Large intestine (tissue), 3 donors: ENCODE measurements around the gene DDIAS. TPM values are rescaled to one million over a fixed set of nuclear protein-coding genes. Genes with fewer than 3 reads are reported as not detected.

Experiments
- DNase-seq, 2 donors: peaks; one replicate each; pipeline versions ENCODE4 v3.0.0 to v3.0.0-alpha.2; 2013
- H3K27ac ChIP-seq: one replicate; pipeline ENCODE4 v1.5.1; 2013; ENCODE audit warnings: low read length
- H3K27me3 ChIP-seq: 2 replicates; pipeline ENCODE4 v1.6.1; 2013; ENCODE audit warnings: low read length; ENCODE audit not compliant: control insufficient read depth, insufficient read depth
- H3K36me3 ChIP-seq: 2 replicates; pipeline ENCODE4 v1.6.1; 2013; ENCODE audit warnings: low read length; ENCODE audit not compliant: control insufficient read depth, insufficient read depth
- H3K4me1 ChIP-seq: one replicate; pipeline ENCODE4 v1.6.1; 2013; ENCODE audit warnings: low read length; ENCODE audit not compliant: control insufficient read depth, insufficient read depth
- H3K4me3 ChIP-seq: one replicate; pipeline ENCODE4 v1.5.1; 2013; ENCODE audit warnings: low read length
- H3K9me3 ChIP-seq: one replicate; pipeline ENCODE4 v1.6.1; 2013; ENCODE audit warnings: mild to moderate bottlenecking, low read depth, low read length, moderate library complexity; ENCODE audit not compliant: control insufficient read depth
- WGBS: methylation state at CpG from one replicate; pipeline ENCODE4 v1.1.5; 2013; ENCODE audit warnings: low lambda C conversion rate; ENCODE audit not compliant: insufficient coverage; 5-methylcytosine and 5-hydroxymethylcytosine counted together
- polyA plus RNA-seq: library from polyadenylated mRNA; unstranded; fragments of 120-200 nt; gene quantifications from one replicate; pipeline ENCODE4 v1.2.1, GENCODE V29; 2013

Gene DDIAS
- polyA plus RNA-seq, 1 donor = 2.5 TPM

- H3K9me3 ChIP-seq = no peaks in the 10 kb centered on the region
- no peak for DNase-seq
- H3K36me3 ChIP-seq = peaks cover 5% of the 10 kb centered on the region
- H3K27ac ChIP-seq = no peak overlapping the region
- no peaks in the 10 kb centered on the region for H3K27me3 ChIP-seq
- no peaks in the 10 kb centered on the region for H3K4me1 ChIP-seq
- no peak overlapping the region for H3K4me3 ChIP-seq
These were observed 78.8 kb downstream of the DDIAS start for GRCh38 chr11:82980292-82980691.

DNA sequence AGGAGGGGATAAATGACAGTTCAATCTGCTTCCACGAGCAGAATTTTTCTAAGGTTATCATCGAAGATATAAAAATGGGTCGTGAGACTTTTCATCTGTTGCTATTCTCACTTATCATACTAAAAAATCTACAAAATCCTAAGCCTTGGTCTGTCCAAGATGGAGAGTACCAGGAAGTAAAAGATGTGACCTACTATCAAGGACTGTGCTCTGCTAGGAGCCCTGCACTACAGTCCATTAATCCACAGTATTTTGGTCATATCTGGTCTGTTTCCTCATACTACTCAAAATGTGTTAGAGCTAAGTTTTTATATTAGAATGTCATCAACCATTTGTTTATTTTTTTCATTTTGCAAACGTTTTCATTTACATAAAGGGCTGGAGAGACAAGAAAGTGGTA, 79.4 kb downstream of the DDIAS start:
- Histone ChIP-seq H3K4me3 (no peak overlapping the region), H3K27ac (no peak overlapping the region), H3K9me3 (no peaks in the 10 kb centered on the region), H3K27me3 (no peaks in the 10 kb centered on the region), H3K36me3 (peaks cover 5% of the 10 kb centered on the region), H3K4me1 (no peaks in the 10 kb centered on the region)
- no peak for DNase-seq
- 100% methylated on average over 2 of the region's 4 CpGs for WGBS

- H3K27ac ChIP-seq = no peak overlapping the region
- H3K9me3 ChIP-seq = no peaks in the 10 kb centered on the region
- no peak for DNase-seq
- no peak overlapping the region for H3K4me3 ChIP-seq
- no peaks in the 10 kb centered on the region for H3K4me1 ChIP-seq
- H3K36me3 ChIP-seq = peaks cover 5% of the 10 kb centered on the region
- H3K27me3 ChIP-seq = no peaks in the 10 kb centered on the region
- no CpG with 5 or more reads among the region's 6 CpGs for WGBS
These were observed 80.3 kb downstream of the DDIAS start for GRCh38 chr11:82981852-82982251.

Other genes with a start within 250 kb of the DDIAS start
- 5.9 TPM for gene FAM181B, start 167.9 kb upstream of the DDIAS start, polyA plus RNA-seq
- 73.8 TPM for gene PRCP, start 1.3 kb upstream of the DDIAS start, polyA plus RNA-seq
- 5.3 TPM for gene RAB30, start 170.2 kb downstream of the DDIAS start, polyA plus RNA-seq